Epidermal melanocyte (primary cell): ENCODE measurements around the gene TK2.
"Not testable (repeated sequence)": the region's sequence is repeated elsewhere in the genome, so short reads cannot be mapped to it uniquely, and the experiment has no call there.

Experiments used
- DNase-seq: peaks from one replicate; pipeline ENCODE4 v3.0.0; 2011; ENCODE audit warnings: low spot score; ENCODE audit not compliant: insufficient read length

The TK2 gene

DNA sequence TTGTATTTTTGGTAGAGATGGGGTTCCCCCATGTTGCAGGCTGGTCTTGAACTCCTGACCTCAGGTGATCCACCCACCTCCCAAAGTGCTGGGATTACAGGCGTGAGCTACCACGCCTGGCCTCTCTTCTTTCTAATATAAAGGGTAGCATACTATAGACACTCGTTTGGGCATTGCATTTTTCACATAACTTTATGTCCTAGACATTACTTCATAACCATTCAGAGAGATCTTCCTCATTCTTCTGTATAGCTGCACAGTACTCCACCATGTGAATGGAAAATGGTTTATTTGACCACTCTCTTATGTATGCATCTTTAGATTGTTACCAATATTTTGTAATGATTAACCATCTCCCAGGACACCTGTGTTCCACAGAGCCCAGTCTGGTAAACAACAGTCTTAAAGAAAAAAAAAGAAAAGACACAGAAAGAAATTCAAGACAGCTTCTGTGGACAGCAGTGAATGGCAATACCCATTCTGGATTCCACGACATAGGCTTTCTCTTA, 42.1 kb downstream of the TK2 start:
- no peak for DNase-seq

DNA sequence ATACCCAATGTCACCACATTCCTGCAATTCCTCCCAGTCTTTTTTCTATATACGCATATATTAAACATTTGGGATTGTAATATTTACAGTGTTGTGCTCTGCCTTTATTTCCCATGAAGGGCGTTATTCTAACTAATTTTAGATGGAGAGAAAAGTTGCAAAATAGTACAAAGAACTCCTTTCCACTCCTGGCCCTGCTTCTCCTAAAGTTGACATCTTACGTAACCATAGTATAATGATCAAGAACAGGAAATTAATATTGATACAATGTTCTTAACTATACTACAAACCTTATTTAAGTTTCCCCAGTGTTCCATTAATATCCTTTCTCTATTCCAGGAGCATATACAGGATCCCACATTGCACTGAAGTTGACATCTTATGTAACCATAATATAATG, 46.3 kb downstream of the TK2 start:
- DNase-seq, result no peak

DNA sequence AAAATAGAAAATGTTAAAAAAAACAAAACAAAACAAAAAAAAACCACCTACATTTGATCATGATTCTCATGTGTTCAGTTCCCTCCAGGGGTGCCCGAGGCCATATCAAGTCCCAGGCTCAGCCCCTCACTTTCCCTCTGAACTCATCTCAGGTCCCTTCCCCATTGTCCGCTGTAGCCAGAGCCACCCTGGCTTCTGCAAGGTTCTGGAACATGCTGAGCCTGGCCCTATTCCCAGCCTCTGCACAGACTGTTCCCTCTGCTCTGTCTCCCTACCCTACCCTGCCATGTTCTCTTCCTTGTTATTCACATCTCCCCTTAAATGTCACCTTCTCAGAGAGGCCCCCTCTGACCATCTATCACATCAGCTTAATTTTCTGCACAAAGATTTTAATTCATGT, 46.9 kb downstream of the TK2 start:
- DNase-seq, result no peak

DNA sequence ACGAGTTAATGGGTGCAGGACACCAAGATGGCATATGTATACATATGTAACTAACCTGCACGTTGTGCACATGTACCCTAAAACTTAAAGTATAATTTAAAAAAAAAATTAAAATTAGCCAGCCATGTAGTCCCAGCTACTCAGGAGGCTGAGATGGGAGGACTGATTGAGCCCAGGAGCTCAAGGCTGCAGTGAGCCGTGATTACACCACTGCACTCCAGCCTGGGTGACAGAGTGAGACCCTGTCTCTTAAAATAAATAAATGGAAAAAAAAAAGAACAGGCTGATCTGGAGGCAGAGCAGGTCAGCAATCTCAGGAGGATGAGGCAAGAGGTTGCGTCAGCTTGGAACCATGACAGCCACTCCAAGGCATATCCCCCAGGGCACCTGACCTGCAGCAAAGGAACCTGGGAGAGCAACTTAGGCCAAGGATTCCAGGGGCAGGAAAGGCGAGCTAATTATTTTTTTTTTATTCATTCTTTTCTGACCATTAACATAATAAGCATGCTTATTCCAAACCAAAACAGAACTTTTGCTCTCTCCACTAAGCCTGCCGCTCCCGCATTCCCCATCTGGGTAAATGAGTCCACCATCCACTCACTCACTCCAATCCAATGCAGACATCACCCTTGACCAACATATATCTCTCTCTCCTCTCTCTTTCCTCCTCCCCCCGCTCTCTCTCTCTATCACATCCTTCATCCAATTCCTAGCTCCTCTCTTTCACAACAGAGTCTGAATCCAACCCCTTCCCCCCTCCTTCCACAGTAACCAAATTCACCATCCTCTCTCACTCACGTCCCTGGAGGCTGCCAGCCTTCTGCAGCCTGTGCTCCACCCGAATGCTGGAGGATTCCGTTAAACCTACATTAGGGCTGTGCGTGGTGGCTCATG, 47.7 kb downstream of the TK2 start:
- DNase-seq, result no peak

DNA sequence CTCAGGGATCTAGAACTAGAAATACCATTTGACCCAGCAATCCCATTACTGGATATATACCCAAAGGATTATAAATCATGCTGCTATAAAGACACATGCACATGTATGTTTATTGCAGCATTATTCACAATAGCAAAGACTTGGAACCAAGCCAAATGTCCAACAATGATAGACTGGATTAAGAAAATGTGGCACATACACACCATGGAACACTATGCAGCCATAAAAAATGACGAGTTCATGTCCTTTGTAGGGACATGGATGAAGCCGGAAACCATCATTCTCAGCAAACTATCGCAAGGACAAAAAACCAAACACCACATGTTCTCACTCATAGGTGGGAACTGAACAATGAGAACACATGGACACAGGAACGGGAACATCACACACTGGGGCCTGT, 48.4 kb downstream of the TK2 start:
- DNase-seq, result not testable (repeated sequence)

DNA sequence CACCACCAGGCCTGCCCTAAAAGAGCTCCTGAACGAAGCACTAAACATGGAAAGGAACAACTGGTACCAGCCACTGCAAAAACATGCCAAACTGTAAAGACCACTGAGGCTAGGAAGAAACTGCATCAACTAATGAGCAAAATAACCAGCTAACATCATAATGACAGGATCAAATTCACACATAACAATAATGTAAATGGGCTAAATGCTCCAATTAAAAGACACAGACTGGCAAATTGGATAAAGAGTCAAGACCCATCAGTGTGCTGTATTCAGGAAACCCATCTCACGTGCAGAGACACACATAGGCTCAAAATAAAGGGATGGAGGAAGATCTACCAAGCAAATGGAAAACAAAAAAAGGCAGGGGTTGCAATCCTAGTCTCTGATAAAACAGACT, 52.0 kb downstream of the TK2 start:
- not testable (repeated sequence) for DNase-seq

DNA sequence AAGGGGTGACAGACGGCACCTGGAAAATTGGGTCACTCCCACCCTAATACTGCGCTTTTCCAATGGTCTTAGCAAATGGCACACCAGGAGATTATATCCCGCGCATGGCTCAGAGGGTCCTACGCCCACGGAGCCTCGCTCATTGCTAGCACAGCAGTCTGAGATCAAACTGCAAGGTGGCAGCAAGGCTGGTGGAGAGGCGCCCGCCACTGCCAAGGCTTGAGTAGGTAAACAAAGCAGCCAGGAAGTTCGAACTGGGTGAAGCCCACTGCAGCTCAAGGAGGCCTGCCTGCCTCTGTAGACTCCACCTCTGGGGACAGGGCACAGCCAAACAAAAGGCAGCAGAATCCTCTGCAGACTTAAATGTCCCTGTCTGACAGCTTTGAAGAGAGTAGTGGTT, 53.7 kb downstream of the TK2 start:
- DNase-seq, result not testable (repeated sequence)

DNA sequence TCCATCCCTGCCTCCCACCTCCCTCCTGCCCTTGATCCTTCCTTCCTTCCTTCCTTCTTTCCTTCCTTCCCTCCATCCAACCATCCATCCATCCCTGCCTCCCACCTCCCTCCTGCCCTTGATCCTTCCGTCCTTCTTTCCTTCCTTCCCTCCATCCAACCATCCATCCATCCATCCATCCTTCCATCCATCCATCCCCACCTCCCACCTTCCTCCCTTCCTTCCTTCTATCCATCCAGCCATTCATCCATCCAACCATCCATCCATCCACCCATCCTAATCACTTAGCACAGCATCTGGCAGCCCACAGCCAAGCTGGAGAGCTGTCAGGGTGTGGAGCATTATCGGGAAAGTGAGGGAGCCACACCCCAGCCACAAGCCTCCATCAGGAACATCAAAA, 54.5 kb downstream of the TK2 start:
- DNase-seq, result no peak

DNA sequence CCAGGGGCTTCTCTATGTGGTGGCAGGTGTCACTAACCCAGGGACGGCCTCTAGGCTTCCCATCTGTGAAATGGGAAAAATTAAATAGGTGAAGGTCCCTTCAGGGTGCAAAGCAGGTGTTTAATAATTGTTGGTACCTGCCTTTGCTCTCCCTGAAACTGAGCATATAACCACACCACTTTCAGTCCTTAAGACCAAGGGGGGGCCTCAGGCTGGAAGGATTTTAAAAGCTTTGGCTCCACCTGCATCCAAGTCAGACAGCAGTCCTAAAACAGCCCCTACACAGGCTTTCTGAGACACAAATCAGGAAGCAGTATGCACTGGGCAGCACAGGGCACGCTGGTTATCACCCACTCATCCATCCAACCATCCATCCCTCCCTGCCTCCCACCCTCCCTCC, 55.0 kb downstream of the TK2 start:
- no peak for DNase-seq

DNA sequence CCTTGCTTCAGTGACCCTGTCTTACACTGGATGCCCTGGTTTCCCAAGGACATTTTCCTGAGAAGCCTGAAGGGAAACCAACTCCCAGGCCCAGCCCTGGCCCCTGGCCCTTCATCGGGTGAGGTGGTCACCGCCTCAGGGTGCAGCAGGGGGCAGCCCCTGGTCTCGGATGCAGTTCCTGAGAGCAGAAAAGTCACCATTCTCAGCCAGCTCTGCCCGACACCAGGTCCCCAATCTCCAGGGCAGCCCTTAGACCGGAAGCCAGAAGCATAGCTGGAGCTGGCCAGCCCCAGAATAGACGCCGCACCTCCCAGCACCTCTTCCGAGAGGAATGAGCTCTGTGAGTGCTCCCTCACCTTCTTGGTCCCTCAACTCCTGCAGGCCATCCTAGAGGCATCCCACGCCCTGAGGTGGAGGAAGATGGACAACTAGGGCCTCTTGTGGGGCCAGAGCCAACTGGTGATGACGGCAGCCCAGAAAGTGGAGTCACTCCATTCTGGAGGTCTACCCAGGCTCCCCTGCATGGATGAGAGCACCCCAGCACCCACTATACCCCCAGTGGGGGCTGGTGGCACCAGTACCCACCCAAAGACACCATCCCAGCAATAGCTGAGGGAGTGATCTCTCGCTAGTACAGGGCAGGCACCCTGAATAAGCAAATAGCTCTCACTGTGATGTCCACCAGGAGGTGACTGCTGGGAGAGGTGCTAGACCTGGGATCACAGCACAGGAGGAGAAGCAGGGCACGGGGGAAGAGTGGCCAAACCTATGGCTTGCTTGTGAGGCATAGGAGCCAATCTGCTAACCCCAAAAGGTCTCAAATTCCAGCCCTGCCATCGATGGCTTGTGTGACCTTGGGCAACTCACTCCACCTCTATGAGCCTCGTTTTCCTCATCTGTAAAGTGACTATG, 56.2 kb downstream of the TK2 start:
- no peak for DNase-seq

DNA sequence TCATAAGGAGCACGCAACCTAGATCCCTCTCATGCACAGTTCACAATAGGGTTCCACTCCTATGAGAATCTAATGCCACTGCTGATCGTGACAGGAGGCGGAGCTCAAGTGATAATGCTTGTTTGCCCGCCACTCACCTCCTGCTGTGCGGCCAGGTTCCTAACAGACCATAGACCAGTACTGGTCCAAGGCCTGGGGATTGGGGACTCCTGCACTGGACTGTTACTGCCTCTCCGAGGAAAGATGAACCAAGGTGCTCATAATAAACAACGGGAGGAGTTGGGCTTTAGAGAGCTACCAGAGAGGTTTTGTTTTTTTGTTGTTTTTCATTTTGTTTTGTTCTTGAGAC, 58.2 kb downstream of the TK2 start:
- no peak for DNase-seq

DNA sequence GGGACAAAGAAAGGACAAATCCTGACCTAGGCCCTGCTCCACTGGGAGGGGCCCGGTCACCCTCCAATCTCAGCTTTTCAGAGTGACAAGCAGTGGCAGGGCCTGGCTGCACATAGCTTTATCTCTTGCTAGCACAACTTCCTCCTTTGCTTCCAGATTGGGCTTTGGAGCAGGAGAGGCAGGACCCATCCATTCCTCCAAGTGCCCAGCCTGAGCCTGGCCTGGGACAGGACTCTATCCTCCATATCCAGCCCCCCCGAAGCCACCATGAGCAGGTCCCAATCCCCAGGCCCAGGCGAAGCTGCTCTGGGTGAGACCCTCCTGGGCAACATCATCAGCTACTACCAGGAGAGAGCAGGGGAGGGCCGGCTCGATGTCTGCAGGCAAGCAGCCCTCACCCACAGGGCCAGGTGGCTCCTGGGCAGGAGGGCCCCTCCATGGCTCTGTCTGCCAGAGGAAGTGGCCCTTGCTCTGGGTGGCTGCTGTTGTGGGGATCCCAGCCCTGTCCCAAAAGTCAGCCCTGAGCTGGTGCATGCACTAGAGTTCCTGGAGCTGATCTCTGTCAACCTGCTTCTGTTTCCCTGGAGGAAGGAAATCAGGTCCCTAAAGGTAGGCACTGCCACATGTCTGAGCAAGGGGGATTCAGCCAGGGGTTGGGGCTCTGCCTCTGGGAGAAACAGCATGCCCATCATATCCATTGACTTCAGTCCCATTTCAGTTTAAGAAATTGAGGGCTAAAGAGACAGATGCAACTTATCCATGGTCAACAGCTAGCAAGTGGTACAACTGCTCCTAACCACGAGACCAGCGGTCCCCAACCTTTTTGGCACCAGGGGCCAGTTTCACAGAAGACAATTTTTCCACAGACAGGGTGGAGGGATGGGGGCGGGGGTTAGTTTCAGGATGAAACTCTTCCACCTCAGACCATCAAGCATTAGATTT, 58.9 kb downstream of the TK2 start:
- no peak for DNase-seq

DNA sequence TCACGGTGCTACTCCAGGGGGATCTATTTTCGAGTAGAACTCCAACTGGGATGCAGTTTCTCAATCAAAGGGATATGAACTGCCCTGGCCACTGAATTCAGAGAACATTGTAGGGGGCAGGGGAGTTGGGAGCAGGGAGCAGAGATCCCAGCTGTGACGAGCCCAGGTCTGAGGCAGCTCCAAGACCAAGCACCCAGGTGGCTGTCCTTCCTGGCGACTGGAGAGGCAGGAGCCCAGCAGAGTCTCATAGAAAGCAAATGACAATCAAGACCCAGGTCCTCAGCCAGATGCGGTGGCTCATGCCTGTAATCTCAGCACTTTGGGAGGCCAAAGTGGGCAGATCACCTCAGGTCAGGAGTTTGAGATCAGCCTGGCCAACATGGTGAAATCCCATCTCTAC, 60.1 kb downstream of the TK2 start:
- DNase-seq, result no peak

DNA sequence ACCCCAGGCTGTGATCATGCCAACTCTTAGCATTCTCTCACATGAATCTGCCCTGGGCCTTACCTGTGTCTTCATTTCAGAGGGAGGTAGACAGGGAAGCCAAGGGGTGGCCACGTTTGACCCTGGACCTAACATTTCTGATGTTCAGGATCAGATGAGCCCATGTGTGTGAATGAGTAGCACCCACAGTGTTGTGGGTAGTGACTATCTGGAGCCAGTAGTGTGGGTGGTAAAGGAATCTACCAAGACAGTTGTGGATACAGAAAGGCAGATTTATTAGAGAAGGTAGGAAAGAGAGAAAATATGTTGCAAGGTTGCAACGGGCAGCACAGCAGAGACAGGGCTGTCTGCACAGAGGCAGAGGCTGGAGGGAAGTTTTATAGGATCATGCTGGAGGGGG, 60.5 kb downstream of the TK2 start:
- no peak for DNase-seq

DNA sequence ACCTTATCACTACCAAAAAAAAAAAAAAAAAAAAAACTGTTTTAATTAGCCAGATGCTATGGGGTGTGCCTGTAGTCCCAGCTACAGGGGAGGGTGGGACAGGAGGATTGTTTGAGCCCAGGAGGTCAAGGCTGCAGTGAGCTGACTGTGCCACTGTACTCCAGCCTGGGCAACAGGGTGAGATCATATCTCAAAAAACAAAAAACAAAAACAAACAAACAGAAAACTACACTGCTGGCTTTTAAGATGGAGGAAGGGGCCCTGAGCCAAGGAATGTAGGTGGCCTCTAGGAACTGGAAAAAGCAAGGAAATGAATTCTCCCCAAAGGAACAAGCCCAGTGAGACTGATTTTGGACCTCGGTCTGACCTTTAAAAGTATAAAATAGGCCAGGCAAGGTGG, 61.4 kb downstream of the TK2 start:
- DNase-seq, result no peak

DNA sequence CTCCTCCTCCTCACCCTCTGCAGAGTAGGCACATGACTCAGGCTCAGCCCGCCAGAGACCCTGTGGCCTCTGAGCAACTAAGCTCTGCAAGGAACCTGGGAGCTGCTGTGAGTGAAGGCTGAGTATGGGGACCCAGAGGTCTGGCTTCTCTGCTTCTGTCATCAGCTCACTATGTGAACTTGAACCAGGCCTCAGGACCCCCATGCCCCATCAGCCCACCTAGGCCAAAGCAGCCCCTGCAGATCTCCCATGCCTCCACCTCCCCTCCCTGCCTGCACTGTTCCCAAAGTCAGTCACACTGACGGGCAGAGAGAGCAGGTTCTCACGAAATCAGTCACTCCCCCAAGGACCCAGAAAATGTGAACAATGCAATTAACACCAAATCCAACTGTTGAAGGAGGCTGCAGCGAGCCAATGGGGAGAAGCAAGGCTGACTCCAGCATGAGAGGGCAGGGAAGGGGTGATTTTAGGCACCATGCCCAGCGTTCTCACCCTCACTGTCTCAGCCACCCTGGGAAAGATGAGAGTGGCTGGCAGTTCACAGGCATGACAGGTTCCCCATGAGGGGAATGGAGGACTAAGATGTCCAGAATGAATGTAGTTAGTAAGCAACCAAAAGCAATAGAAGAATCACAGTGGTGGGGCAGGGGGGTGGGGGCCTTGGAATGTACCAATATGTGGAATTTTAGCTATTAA, 62.2 kb downstream of the TK2 start:
- no peak for DNase-seq

DNA sequence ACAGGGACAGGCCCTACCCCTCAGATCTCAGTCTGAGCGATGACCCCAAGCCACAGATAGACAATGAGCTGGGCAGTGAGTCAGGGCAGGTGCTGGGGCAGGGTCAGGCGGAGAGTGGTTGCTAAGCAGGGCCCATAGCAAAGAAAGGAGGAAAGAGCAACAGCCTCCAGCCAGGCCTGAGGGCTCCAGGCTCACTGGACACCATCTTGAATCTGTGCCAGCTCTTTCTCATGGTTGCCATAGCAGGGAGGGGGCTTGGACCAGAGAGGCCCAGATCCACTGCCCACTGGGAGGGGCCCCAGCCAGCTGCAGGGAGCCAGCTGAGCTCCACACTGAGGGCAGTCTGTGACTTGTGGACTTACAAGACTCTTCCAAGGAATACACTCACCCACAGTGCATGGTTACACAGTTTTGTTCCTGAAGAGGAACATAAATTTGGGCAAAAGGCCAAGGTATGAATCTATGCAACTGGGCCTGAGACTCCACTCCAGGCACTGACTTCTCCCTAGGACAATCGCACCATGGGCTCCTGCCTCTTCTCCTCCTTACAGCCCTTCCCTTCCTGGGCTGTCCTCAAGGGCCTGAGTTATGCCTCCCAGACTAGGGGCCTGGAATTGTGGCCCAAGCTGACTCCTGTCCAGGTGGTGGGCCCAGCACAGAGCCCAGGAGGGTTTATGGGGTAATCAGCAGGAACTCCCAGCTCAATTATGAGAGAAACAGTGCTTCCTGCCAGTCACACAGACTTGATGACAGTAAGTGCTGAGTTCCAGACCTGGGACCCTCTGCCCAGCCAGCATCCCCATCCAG, 62.9 kb downstream of the TK2 start:
- DNase-seq, result no peak

DNA sequence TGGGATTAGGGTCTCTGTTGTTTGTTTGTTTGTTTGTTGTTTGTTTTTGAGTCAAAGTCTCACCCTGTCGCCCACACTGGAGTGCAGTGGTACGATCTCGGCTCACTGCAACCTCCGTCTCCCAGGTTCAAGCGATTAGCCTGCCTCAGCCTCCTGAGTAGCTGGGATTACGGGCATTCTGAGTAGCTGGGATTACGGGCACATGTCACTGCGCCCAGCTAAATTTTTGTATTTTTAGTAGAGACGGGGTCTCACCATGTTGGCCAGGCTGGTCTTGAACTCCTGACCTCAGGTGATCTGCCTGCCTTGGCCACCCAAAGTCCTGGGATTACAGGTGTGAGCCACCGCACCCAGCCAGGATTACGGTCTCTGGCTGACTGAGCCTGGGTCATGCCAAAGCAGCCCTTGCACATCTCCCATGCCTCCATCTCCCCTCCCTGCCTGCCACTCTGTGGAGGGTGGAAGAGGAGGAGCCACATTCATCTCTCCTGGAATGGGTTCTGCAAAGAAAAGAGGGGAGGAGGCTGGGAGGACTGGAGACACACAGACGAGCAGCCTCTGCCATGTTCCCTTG, 63.6 kb downstream of the TK2 start:
- DNase-seq, result no peak

DNA sequence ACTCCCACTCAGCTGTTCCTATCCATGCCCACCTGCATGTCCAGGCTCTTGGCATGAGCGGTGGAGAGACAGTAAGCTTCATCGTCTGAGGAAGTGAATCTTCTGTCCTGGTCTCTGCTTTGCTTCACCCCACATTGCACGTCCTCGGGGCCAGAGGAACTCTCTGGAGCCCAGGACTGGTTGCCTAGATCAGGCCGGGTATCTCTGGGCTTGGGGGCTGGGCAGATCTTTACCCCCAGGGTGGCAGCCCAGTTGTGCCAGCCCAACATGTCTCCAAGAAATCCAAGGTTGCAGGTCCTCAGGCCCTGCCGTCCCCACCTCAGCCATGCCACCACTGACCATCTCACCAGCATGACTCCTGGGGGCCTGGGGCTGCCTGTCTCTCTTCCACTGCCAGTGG, 64.5 kb downstream of the TK2 start:
- DNase-seq, result no peak
